ENCODE measurements around the gene TMEM63C.

- TF ChIP-seq CTCF (IDR thresholded peaks at IDR 0.05) = no peak
- no peak for TF ChIP-seq POLR2A (IDR thresholded peaks at IDR 0.05)
Observed at GRCh38 chr14:77243853-77244252, 62.3 kb downstream of the TMEM63C start.
